Measurements from ENCODE around the gene GRK1. TPM values are rescaled to one million over a fixed set of nuclear protein-coding genes. Genes with fewer than 3 reads are reported as not detected.

Gene GRK1
- total RNA-seq, 1 donor from 2014 or later, result 1.2 TPM

DNA sequence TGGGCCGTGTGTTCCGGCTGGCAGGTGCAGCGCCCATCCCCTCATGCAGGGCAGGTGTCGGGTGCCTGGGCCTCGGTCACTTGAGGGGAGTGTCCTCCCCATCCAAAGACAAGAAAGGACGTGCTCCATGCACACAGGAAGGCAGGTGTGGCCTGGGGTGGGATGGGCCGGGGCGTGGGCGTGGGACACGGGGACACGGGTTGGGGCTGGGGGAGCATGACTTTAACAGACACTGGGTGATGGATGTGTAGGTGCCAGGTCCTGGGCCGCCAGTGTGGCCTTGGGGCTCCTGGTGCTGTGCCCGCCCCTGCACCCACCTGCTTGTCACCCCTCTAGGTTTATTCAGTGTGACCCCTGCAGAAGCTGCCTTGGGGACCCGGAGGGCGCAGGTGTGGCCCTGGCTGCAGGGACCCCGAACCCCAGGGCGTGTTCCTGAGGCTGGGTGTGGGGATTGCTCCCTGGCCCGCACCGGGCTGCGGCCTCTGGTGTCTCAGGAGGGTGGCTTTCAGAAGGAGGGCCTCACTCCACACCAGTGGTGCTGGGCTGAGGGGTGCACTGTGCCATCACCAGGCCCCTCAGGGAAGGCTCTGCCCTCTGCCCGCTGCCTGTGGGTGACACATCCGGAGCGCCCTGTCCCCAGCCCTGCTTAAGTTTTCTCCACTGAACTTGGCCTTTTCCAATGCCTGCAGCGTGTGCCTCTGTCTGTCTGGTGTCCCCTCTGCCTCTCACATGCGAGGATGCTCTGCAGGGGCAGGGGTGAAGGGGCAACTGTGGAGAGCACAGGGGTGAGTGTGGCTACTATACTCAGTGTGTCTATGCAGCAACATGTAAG is 97.2 kb downstream of the GRK1 start:
- Mint-ChIP-seq H3K4me1 (ENCODE audit: low read depth, unreplicated experiment) (peaks cover 12% of the 10 kb centered on the region), H3K27ac (ENCODE audit: unreplicated experiment) (no peak overlapping the region), H3K36me3 (ENCODE audit: unreplicated experiment) (peaks cover 5% of the 10 kb centered on the region), H3K4me3 (ENCODE audit: unreplicated experiment) (no peak overlapping the region), H3K27me3 (ENCODE audit: unreplicated experiment) (peaks cover 8% of the 10 kb centered on the region), H3K9me3 (ENCODE audit: unreplicated experiment) (peaks cover 4% of the 10 kb centered on the region)
- no peak for DNase-seq
- TF ChIP-seq, protein P1, sequence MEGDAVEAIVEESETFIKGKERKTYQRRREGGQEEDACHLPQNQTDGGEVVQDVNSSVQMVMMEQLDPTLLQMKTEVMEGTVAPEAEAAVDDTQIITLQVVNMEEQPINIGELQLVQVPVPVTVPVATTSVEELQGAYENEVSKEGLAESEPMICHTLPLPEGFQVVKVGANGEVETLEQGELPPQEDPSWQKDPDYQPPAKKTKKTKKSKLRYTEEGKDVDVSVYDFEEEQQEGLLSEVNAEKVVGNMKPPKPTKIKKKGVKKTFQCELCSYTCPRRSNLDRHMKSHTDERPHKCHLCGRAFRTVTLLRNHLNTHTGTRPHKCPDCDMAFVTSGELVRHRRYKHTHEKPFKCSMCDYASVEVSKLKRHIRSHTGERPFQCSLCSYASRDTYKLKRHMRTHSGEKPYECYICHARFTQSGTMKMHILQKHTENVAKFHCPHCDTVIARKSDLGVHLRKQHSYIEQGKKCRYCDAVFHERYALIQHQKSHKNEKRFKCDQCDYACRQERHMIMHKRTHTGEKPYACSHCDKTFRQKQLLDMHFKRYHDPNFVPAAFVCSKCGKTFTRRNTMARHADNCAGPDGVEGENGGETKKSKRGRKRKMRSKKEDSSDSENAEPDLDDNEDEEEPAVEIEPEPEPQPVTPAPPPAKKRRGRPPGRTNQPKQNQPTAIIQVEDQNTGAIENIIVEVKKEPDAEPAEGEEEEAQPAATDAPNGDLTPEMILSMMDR (IDR thresholded peaks at IDR 0.05; ENCODE audit: partially characterized antibody, unreplicated experiment), result no peak

DNA sequence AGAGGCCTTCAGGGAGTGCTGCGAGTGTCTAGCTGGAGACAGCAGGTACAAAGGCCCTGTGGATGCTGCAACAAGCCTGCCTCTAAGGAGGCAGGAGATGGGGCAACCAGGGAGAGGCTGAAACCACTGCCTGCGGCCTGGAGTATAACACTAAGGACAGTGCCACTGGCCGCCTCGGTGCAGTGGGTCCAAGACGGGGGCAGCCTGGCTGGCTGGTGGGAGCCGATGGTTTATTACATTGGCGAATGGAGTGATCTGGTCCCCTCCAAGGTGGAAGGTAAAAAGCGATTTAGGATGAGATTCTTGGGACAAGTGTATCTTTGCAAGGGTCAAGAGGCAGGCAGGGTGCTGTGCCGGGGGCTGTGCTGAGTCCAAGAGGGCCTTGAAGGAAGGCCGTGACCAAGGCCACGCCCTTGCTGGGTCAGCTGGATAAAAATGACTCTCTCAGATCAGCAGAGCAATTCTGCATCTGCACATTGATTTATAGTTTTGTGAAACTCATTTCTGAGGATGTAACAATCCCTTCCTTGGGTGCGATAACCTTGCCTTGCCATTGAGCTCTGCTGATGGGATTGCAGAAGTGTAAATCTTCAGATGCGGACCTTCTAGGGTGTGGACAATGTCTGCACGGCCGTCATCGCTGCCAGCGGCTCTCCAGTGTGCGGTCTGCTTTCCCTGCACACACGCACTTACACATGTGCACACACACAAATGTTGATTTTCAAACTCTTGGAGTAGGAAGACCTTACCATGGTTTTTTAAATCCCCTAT is 98.0 kb downstream of the GRK1 start:
- Mint-ChIP-seq H3K9me3 (ENCODE audit: unreplicated experiment) (peaks cover 4% of the 10 kb centered on the region), H3K4me1 (ENCODE audit: low read depth, unreplicated experiment) (peaks cover 12% of the 10 kb centered on the region), H3K27me3 (ENCODE audit: unreplicated experiment) (peaks cover 3% of the 10 kb centered on the region), H3K4me3 (ENCODE audit: unreplicated experiment) (no peak overlapping the region), H3K36me3 (ENCODE audit: unreplicated experiment) (peaks cover 6% of the 10 kb centered on the region), H3K27ac (ENCODE audit: unreplicated experiment) (peak overlapping the region; percentile 64)
- DNase-seq, result no peak
- TF ChIP-seq, protein P1 (IDR thresholded peaks at IDR 0.05; ENCODE audit: partially characterized antibody, unreplicated experiment), result no peak

- H3K27ac Mint-ChIP-seq (ENCODE audit: unreplicated experiment), result peak overlapping the region; percentile 64
- TF ChIP-seq, protein P1 (IDR thresholded peaks at IDR 0.05; ENCODE audit: partially characterized antibody, unreplicated experiment), result no peak
- peaks cover 3% of the 10 kb centered on the region for H3K27me3 Mint-ChIP-seq (ENCODE audit: unreplicated experiment)
- H3K4me3 Mint-ChIP-seq (ENCODE audit: unreplicated experiment), result no peak overlapping the region
- H3K4me1 Mint-ChIP-seq (ENCODE audit: low read depth, unreplicated experiment), result peaks cover 12% of the 10 kb centered on the region
- peaks cover 4% of the 10 kb centered on the region for H3K9me3 Mint-ChIP-seq (ENCODE audit: unreplicated experiment)
- DNase-seq, result no peak
- H3K36me3 Mint-ChIP-seq (ENCODE audit: unreplicated experiment), result peaks cover 11% of the 10 kb centered on the region
Measured at GRCh38 chr13:113765564-113765910, 98.5 kb downstream of the GRK1 start.

DNA sequence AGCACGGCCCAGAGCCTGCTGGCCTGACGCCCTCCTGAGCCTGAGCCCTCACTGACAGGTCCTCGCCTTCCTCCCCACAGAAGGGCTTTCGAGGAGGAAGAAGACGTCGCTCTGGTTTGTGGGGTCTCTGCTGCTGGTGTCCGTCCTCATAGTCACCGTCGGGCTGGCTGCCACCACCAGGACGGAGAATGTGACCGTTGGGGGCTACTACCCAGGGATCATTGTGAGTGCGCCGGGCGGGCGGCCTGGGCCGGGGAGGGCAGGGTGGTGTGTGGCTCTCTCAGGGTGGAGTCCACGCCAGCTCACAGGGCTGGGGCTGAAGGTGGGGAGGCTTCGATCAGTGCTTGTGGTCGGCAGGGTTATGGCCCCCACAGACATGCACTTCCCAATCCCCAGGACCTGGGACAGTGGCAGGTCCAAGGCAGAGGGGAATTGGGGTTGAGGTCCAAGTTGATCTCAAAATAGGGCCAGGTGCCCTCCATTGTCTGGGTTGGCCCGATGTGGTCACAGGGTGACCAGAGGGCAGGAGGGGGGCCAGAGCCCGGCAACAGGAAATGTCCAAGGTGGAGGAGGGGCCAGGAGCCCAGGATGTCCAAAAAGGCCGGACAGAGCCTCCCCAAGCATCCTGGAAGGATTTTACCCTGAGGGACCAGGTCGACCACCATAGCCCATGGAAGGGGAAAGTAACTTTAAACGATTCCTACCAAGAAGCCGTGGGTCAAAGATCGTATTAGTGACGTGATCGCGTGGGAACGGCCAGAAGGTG is 99.2 kb downstream of the GRK1 start:
- H3K36me3 Mint-ChIP-seq (ENCODE audit: unreplicated experiment), result peaks cover 11% of the 10 kb centered on the region
- no peak overlapping the region for H3K4me3 Mint-ChIP-seq (ENCODE audit: unreplicated experiment)
- peaks cover 4% of the 10 kb centered on the region for H3K9me3 Mint-ChIP-seq (ENCODE audit: unreplicated experiment)
- no peaks in the 10 kb centered on the region for H3K27me3 Mint-ChIP-seq (ENCODE audit: unreplicated experiment)
- H3K27ac Mint-ChIP-seq (ENCODE audit: unreplicated experiment), result no peak overlapping the region
- TF ChIP-seq, protein P1 (IDR thresholded peaks at IDR 0.05; ENCODE audit: partially characterized antibody, unreplicated experiment), result no peak
- no peak for DNase-seq
- H3K4me1 Mint-ChIP-seq (ENCODE audit: low read depth, unreplicated experiment), result peaks cover 12% of the 10 kb centered on the region

Measured in glutamatergic neuron (in vitro differentiated cells).